GM18870 (cell line): ENCODE data around the gene CEP19.

ENCODE experiments used
- ATAC-seq: cut with Tn5 transposase; IDR thresholded peaks from one replicate; pipeline ENCODE4 v1.9.1; 2021; ENCODE audit warnings: moderate library complexity; ENCODE audit not compliant: unreplicated experiment

The CEP19 gene

DNA sequence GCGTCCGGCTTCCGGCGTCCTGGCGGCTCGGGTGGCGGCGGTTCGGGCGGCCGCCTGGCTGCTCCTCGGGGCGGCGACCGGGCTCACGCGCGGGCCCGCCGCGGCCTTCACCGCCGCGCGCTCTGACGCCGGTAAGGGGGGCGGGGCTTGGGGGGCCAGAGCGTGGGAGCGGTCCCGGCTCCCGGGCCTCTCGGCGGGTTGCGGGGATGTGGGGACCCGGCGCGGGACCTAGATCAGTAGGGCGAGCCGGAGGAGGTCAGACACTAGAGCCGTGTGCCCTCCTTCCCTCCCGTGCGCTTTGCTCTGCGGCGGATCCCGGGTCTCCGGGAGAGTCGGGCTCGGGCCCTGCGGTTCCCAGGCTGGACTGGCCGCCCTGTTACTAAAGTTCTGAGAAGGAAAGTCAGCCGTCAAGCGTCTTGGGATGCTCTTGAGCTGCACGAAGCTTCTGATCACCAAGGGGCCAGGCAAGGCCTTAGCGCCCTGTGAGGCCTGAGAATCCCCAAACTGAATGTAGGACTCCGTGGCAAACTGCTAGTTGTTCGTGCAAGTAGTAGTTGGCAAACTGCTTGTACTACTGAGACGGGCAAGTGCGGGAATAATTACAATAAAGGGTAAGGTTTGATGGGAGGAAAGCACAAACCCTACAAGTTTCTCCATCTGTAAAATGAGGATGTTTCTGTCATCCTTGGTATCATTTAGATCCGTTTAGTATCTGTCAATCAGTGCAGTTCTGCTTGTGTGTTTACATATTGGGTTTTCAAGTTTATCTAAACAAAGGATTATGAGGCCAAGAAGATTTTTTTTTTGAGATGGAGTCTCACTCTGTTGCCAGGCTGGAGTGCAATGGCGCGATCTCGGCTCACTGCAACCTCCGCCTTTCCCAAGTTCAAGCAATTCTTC is 714 bp upstream of the CEP19 start:
- ATAC-seq, result peak; percentile 34

DNA sequence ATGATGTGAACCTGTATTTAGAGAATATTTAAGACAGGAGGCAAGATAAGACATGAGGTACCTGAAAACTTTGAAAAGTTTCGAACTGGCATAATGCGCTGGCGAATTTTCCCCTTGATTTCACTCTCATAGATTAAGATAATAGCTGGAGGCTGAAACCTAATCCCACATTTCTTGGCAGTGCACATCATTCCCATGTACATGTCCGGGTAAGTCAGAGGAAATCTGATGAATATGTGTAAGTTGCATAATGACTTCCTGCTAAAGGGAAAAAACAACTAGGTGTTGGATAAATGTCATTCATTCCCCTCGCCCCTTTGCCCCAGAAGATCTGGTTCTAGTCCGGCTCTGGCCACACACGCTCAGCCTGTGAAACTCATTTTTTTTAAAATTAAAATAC is 3.6 kb downstream of the CEP19 start:
- no peak for ATAC-seq

DNA sequence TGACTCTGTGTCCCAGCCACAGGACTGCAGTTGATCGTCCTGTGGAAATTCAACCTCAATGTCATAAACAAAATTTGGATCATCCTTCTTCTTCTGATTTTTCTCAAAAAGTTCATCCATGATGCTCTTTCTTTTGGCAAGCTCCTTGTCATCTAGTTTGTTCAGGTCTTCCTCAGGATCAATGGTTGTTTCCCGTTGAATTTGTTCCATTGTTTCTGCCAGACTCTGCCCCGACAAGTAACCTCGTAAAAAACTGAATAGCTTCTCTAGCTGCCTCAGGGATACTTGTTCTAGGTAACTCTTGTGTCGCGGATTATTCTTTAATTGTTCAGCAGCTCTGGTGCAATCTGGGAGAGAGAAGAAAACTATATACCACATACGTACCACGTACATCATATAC is 4.5 kb downstream of the CEP19 start:
- no peak for ATAC-seq

DNA sequence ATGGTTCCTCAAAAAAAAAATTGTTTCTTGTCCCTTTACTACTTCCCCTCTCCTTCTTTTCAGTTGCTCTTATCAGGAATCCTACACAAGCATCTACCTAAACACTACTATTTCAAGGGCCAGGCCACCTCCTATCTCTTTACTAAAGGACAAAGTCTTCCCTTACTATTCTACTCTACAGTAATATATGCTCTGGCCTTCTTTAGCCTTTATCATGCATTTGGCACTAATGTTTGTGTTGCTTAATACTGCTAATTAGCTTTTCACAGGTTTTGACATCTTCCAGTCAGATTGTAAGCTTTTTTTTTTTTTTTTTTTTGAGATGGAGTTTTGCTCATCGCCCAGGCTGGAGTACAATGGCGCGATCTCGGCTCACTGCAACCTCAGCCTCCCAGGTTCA is 5.3 kb downstream of the CEP19 start:
- no peak for ATAC-seq

DNA sequence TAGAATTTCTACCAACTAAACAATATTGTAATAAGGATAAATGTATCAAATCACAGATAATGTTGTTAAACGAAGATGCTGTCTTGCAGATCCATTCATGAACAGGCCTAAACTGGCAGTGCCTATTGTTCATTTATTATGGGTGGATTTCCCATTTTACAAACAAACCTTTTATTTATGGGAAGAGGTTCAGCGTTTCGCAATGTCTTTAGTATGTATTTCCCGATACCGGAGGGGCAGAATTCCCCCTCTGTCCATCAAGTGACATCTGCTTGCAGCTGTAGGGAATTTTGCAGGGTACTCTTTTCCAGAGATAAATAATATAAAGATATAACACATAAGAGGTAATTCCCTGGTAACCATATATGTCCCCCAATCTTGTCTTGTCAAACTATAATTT is 5.7 kb downstream of the CEP19 start:
- ATAC-seq, result no peak

DNA sequence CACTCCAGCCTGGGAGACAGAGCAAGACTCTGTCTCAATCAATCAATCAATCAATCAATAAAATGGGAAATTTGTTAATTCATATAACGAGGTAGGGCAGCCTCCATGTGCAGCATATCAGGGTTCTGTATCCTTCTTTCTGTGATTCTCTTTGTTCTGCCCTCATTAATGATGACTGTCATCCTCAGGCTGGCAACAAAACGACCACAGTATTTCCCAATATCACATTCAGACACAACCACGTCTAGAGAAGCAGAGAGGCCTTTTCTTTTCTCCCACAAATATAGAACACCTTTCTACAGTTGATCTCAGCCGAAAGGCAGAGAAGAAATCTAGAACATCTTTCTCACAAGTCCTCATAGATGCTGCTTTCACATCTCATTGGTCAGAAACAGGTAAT is 11.2 kb downstream of the CEP19 start:
- no peak for ATAC-seq

DNA sequence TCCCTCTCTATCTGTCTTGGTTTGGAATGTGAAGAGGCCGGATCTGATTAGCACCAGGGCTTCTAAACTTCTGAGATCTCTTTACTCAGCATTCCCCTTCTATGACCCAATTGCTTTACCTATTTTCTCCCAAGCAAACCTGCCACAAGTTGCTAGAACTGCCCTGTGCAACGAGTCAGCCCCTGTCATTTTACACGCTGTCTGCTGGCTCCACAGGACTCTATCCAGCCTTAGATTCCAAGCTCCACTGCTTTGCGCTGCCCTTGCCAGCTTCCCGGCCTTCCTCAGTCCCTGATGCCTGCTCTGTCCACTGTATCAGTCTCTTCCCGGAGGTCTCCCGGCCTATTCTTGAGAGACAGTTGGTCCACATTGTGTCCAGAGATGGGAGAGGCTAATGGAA is 12.3 kb downstream of the CEP19 start:
- no peak for ATAC-seq

DNA sequence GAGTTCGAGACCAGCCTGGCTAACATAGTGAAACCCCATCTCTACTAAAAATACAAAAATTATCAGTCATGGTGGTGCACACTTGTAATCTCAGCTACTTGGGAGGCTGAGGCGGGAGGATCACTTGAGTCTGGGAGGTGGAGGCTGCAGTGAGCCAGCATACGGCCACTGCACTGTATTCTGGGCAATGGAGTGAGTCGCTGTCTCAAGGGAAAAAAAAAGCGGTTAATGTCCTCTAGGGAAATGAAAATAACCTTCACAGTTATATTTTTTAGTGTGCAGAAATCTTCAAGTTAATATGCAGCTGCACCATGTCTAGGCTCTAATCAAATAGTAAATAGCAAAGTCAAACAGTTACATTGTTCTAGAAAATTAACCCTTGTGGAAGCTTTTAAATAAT is 14.8 kb downstream of the CEP19 start:
- no peak for ATAC-seq

DNA sequence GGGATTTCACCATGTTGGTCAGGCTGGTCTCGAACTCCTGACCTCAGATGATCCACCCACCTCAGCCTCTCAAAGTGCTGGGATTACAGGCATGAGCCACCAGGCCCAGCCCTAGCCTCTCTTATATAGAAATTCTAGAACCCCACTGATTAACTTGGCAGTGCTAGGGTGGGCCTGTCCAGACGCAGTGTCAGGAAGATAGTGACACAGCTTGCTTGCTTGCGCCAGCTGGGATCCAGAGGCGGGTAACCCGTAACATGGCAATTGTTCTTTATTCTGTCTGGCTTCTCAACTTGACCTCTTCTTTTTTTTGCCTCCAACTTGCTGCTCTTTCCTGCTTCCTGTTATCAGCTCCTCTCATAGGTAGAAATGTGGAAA is 16.2 kb downstream of the CEP19 start:
- no peak for ATAC-seq

DNA sequence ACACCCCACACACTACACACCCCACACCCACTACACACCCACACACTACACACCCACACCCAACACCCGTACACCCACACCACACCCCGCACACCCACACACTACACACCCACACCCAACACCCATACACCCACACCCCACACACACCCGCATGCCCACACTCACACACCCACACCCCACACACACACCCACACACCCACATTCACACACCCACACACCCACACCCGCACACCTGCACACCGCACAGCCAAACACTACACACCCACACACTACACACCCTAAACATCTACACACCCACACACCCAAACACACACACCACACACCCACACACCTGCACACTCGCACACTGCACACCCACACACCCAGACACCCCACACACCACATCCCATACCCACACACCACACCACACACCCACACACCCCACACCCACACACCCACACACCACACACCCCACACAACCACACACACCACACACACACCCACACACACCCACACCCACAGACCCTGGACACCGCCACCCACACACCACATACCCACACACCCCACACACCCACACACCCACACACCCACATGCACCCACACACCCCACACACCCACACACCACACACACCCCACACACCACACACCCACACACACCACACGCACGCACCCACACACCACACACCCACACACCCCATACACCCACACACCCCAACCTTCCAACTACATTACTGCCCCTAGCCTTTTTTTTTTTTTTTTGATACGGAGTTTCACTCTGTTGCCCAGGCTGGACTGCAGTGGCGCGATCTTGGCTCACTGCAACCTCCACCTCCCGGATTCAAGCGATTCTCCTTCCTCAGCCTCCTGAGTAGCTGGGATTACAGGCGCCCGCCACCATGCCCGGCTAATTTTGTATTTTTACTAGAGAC is 16.9 kb downstream of the CEP19 start:
- ATAC-seq, result no peak

DNA sequence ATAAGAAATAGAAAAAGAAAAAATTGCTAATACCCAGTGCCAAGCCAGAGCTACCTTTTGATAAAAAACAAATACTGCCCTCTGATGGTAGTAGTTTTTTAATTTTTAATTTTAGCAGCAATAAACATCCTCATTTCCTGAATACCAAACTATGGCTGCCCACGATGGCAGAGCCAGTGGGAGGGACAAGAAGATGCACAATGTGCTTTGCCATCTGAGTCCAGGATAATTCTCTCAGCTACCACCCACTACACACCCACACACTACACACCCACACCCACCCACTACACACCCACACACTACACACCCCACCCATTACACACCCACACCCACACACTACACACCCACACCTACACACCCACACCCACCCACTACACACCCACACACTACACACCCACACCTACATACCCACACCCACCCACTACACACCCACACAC is 17.8 kb downstream of the CEP19 start:
- no peak for ATAC-seq

DNA sequence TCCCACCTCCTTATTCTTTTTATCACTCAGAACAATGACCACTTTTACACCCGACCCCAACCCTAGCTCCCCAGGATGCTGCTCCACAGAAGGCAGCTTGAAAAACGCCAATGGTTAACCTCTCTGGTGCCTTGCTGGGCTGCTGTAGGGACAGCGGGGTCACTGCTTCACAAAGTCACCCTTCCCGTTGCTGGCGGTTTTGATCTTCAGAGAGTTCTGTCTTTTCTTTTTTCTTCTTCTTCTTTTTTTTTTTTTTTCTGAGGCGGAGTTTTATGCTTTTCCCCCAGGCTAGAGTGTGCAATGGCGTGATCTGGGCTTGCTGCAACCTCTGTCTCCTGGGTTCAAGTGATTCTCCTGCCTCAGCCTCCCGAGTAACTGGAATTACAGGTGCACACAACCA is 20.7 kb downstream of the CEP19 start:
- ATAC-seq, result no peak

DNA sequence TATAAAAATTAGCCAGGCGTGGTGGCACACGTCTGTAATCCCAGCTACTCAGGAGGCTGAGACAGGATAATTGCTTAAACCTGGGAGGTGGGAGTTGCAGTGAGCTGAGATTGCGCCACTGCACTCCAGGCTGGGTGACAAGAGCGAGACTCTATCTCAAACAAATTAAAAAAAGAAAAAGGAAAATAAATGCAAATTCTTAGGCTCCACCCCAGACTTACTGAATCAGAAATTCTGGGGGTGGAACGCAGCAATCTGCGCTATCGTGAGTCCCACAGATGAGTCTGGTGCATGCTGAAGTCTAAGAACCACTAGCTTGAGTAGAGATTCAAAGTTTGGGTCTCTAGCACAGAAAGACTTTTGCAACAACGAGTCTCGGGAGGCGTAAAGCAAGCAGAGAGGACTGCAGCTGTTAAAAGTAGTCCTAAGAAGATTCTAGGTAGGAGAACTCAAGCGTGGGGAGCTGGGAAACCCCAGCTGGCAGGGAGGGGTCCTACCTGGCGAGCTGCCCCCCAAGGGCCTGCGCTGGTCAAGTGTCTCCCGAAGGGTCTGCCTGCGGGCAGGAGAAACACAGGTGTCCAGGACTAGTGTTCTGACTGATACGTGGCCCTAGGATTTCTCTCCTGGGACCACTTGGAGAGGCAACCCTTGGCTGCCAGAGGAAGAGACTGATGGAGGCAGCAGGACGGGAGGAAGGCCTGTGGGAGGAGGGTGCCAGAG is 21.9 kb downstream of the CEP19 start:
- ATAC-seq, result no peak

DNA sequence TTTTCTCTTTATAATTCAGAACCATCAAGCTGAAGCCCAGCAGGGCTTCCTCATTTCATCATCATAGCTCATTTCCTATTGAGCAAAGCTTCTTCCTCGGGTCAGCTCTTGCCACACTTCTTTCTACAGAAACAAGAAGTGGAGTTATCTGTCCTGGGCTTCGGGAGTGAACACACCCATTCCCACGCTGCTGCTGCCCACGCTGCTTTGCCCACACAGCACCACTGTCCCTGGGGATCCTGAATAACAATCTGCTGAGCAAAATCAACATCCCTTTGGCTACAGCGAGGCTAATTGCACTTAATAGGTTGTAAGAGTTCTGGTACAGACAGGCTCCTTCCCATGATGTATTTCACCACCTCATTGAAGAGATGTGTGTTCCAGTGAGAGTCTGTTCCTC is 23.7 kb downstream of the CEP19 start:
- no peak for ATAC-seq

DNA sequence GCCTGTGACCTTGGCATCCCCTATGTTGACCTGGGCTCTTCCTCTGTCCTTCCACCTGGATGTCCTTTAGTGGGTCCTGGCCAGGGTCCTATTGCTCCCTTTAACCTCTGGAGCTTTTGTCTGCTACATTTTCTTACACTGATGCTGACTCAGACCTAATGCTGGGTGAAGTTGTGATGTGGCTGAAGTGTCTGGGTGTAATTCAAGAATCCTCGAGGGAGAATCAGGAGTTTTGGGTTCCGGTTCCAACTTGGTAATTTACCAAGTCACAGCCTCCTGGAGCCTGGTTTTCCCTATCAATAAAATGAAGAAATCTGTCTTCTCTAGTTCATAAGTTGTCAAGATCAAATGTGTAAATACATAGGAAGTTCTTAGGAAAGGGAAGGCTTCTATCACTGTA is 25.6 kb downstream of the CEP19 start:
- no peak for ATAC-seq

DNA sequence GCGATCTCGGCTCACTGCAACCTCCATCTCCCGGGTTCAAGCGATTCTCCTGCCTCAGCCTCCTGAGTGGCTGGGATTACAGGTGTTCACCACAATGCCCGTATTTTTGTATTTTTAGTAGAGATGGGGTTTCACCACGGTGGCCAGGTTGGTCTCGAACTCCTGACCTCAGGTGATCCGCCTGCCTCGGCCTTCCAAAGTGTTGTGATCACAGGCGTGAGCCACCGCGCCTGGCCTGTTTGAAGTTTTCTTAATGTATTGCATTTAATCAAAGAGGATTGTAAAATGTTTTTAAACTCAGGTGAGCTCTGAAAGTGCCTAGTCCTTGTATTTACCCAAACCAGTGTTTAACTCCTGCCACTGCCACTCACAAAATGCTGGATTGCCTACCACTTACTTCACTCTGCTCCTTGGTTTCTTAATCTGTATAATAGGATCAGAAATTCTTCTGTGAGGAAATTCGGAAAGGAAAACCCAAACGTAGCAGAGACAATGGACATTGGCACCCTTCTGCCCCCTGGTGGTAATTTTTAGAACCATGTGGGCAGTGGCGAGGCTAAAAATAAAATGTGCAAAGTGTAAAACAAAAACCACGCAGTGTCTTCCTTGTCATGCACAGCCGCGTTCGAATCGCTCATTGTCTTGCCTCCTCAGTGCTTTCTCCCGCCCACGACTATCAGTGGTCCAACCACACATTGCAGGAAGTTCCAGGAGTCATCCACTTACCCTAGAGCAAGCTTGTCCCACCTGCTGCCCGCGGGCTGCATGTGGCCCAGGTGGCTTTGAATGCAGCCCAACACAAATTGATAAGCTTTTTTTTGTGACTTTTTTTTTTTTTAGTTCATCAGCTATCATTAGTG is 27.3 kb downstream of the CEP19 start:
- ATAC-seq, result peak; percentile 65

DNA sequence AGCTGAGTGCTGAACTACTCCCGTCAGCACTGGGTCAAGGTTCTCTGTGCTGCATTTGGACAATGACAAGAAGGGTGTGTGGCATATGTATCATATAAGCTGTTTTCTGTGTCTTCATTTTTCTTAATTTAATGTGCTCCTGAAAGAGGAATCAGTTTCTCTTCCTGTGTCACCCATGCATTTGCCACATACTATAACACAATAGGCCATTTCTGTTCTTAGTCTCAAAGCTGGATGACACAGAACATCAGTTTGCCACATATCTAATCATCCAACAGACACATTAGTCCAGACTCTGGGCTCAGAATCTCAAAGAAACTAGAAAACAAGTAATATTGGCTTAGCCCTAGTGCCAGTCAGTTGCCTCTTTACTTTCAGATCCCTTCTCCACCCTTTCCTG is 34.1 kb downstream of the CEP19 start:
- ATAC-seq, result no peak

DNA sequence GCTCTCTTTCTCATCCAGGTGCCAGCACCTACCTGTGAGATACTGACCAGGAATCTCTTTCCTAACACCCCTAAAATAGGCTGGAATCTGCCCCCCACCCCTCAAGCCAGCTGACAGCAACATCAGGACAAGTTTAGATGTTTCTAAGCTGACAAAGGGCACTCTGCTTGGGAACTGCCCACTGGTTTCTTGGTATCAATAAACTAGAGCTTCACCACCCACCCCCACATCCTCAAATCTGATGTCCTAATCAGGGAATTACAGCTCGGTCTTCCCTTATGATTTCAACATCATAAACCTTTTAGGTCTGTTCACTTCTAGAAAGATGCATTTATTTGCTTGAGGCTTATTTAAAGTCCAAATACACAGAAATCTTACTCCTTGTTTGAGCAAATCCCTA is 34.7 kb downstream of the CEP19 start:
- no peak for ATAC-seq

DNA sequence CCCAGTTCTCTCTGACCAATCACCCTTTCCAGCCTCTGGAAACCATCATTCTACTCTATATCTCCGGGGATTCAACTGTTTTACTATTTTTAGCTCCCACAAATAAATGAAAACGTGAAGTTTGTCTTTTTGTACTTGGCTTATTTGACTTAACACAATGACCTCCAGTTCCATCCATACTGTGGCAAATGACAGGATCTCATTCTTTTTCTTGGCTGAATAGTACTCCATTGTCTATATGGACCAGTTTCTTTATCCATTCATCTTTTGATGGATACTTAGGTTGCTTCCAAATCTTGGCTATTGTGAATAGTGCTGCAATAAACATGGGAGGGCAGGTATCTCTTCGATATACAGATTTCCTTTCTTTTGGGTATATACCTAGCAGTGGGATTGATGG is 38.4 kb downstream of the CEP19 start:
- ATAC-seq, result no peak

DNA sequence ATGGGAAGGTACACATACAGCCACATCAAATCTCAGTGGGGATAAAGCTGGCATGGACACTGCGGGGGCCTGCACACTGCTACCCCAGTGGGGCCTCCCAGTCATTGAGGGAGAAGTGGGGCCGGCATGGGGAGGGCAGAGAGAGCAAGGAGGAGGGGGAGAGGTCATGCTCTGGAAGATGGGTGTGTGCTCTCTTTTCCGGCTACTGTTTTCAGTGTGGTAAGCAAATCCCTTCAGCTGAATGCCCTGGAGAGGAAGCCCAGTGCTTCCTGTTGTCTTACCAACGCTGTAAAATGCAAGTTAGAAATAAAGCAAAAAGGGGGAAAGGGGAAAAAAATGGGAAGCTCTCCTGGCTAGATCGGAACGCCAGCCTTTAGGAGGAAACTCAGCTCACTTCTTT is 41.7 kb downstream of the CEP19 start:
- ATAC-seq, result no peak
